ENCODE measurements around the gene GNB2. TPM values are rescaled to one million over a fixed set of nuclear protein-coding genes. Genes with fewer than 3 reads are reported as not detected.

GNB2 gene
- total and polyA plus RNA-seq, 2 of the 13 experiments (the other 11 are each of a cell fraction or from before 2014, with no cell fraction given), result 48.3 to 67.1 TPM

- TF ChIP-seq CEBPZ (IDR thresholded peaks at IDR 0.05; ENCODE audit: low read length) (no peak), ZC3H13 (CRISPR knock-in tag; IDR thresholded peaks at IDR 0.05) (no peak), TRIM22 (IDR thresholded peaks at IDR 0.05) (no peak), LCORL (IDR thresholded peaks at IDR 0.05) (no peak), LCORL (CRISPR knock-in tag; IDR thresholded peaks at IDR 0.05) (no peak), RFXANK (CRISPR knock-in tag; IDR thresholded peaks at IDR 0.05) (no peak), DBP (CRISPR knock-in tag; IDR thresholded peaks at IDR 0.05; ENCODE audit: not compliant biosample characterization) (no peak), ARID3A (IDR thresholded peaks at IDR 0.05; ENCODE audit: low read depth, low read length) (no peak), GABPA (IDR thresholded peaks at IDR 0.05; ENCODE audit: low read depth, low read length) (no peak), GABPA (CRISPR knock-in tag; IDR thresholded peaks at IDR 0.05; ENCODE audit: low read depth) (no peak), MTA3 (CRISPR knock-in tag; IDR thresholded peaks at IDR 0.05) (no peak), NFE2L2 (IDR thresholded peaks at IDR 0.05; ENCODE audit: low read length) (no peak), GLI4 (CRISPR knock-in tag; IDR thresholded peaks at IDR 0.05; ENCODE audit: borderline replicate concordance) (no peak), GPN1 (CRISPR knock-in tag; IDR thresholded peaks at IDR 0.05; ENCODE audit: borderline replicate concordance) (no peak), HMG20B (CRISPR knock-in tag; conservative IDR thresholded peaks at IDR 0.05) (no peak), MYC (CRISPR knock-in tag; IDR thresholded peaks at IDR 0.05; ENCODE audit: borderline replicate concordance) (no peak), RBFOX2 (IDR thresholded peaks at IDR 0.05; ENCODE audit: low read depth, low read length) (peak; percentile 55; the same call in 1 of the 2 replicates), HNRNPL (IDR thresholded peaks at IDR 0.05; ENCODE audit: low read depth, low read length) (0 out of 2 replicates have a peak, but pooled peaks have one; percentile 26), ATM (IDR thresholded peaks at IDR 0.05; ENCODE audit: borderline replicate concordance) (no peak), RXRA (CRISPR knock-in tag; IDR thresholded peaks at IDR 0.05) (peak; percentile 20; the same call in 1 of the 2 replicates), NRL (CRISPR knock-in tag; IDR thresholded peaks at IDR 0.05; ENCODE audit: borderline replicate concordance) (peak; percentile 35; the same call in 1 of the 2 replicates), ZNF766 (CRISPR knock-in tag; IDR thresholded peaks at IDR 0.05; ENCODE audit: borderline replicate concordance) (no peak), POLR2G (IDR thresholded peaks at IDR 0.05; ENCODE audit: low read depth, low read length) (peak; percentile 36; the same call in 1 of the 2 replicates), ZNF644 (CRISPR knock-in tag; IDR thresholded peaks at IDR 0.05; ENCODE audit: low read depth) (no peak), TGIF2 (CRISPR knock-in tag; IDR thresholded peaks at IDR 0.05) (no peak), ZNF17 (CRISPR knock-in tag; IDR thresholded peaks at IDR 0.05) (no peak)
Measured at GRCh38 chr7:100680576-100681271, 7.2 kb downstream of the GNB2 start (continued).
